Suprapubic skin (tissue), 4 donors: ENCODE measurements around the gene PLA2G2F. TPM values are rescaled to one million over a fixed set of nuclear protein-coding genes. Genes with fewer than 3 reads are reported as not detected.

ENCODE experiments used
- DNase-seq, 2 donors: peaks; one replicate each; pipeline ENCODE4 v3.0.0-alpha.2; 2019; ENCODE audit warnings: low spot score in 2 of 2
- H3K27ac ChIP-seq: fragments of 200-600 bp; sonication (generic); one replicate; pipeline ENCODE4 v1.5.1; 2019
- H3K27me3 ChIP-seq: fragments of 200-600 bp; sonication (generic); one replicate; pipeline ENCODE4 v1.5.1; 2019
- H3K36me3 ChIP-seq: fragments of 200-600 bp; sonication (generic); one replicate; pipeline ENCODE4 v1.5.1; 2019
- H3K4me1 ChIP-seq: fragments of 200-600 bp; sonication (generic); one replicate; pipeline ENCODE4 v1.5.1; 2019
- H3K4me3 ChIP-seq: fragments of 200-600 bp; sonication (generic); one replicate; pipeline ENCODE4 v1.5.1; 2019; ENCODE audit warnings: mild to moderate bottlenecking
- H3K9me3 ChIP-seq: fragments of 200-600 bp; sonication (generic); one replicate; pipeline ENCODE4 v1.5.1; 2019
- CTCF ChIP-seq, 2 donors: fragments of 200-600 bp in 1 of 2; fragments of 450-650 bp in 1 of 2; sonication (generic) in 1 of 2; IDR thresholded peaks; one replicate each; pipeline ENCODE4 v1.5.1; 2016 to 2019; ENCODE audit warnings: antibody characterized with exemption in 2 of 2, mild to moderate bottlenecking in 1 of 2, moderate library complexity in 1 of 2
- EP300 ChIP-seq: sonication (generic); formaldehyde crosslinking; IDR thresholded peaks from one replicate; pipeline ENCODE4 v1.6.1; 2017; ENCODE audit warnings: antibody characterized with exemption
- POLR2A ChIP-seq, 2 donors: fragments of 450-650 bp; IDR thresholded peaks; one replicate each; pipeline ENCODE4 v1.6.1; 2017; ENCODE audit warnings: antibody characterized with exemption in 2 of 2, mild to moderate bottlenecking in 2 of 2, moderate library complexity in 2 of 2
- POLR2AphosphoS5 ChIP-seq, 3 donors: sonication (generic); formaldehyde crosslinking; IDR thresholded peaks; one replicate each; pipeline ENCODE4 v1.6.1; 2017; ENCODE audit warnings: antibody characterized with exemption in 3 of 3
- WGBS: methylation state at CpG from one replicate; pipeline ENCODE4 v1.1.5; 2018; 5-methylcytosine and 5-hydroxymethylcytosine counted together
- total RNA-seq, 4 donors: library from RNA; depleted of rRNA; stranded (reverse); fragments of >200 nt; gene quantifications; one replicate each; pipeline ENCODE4 v1.1.0, GENCODE V29; 2016

PLA2G2F gene
- total RNA-seq, 4 donors from 2014 or later = 11.9 to 33.8 (median 16.7) TPM

DNA sequence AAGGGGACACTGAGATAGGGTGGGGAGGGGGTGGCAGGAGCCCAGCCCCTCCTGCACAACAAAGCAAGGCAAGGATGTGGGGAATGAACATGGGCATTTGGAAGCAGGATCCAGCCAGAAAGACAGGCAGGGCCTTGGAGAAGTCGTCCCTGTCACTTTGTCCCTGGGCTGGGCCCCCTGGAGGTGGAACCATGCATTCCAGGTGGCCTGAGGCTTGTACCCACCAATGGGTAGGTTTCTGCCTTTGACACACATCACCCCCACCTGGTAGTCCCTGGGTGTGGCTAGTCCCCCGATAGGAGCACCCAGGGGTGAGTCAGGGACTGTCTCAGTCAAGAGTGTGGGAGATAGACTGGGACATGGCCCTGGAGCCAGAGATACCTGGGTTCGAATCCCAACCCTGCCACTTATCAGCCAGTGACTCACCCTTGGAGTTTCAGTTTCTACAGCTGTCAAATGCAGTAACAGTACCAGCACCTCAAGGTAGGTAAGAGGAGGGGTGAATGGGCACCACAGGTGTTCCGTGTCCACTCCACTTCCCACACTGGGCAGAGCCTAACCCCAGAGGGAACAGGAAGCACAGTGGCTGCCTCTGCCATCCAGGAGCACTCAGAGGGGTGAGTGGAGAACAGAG is 29.8 kb upstream of the PLA2G2F start:
- H3K36me3 ChIP-seq = no peaks in the 10 kb centered on the region
- no peak overlapping the region for H3K4me3 ChIP-seq
- 89% methylated on average over 1 of the region's 4 CpGs for whole genome bisulfite sequencing
- H3K27ac ChIP-seq = no peak overlapping the region
- no peak for DNase-seq
- TF ChIP-seq POLR2AphosphoS5 (IDR thresholded peaks at IDR 0.05) (no peak), EP300 (no peak), CTCF (IDR thresholded peaks at IDR 0.05) (no peak), POLR2A (IDR thresholded peaks at IDR 0.05) (no peak)
- H3K9me3 ChIP-seq = no peaks in the 10 kb centered on the region
- H3K4me1 ChIP-seq = peaks cover 42% of the 10 kb centered on the region
- no peaks in the 10 kb centered on the region for H3K27me3 ChIP-seq

- no peak overlapping the region for H3K4me3 ChIP-seq
- H3K27ac ChIP-seq = peak overlapping the region; percentile 76
- H3K27me3 ChIP-seq = no peaks in the 10 kb centered on the region
- TF ChIP-seq POLR2A (IDR thresholded peaks at IDR 0.05) (no peak), POLR2AphosphoS5 (IDR thresholded peaks at IDR 0.05) (peak in 1 of 3 donors; percentile 77)
- no peaks in the 10 kb centered on the region for H3K9me3 ChIP-seq
- no peaks in the 10 kb centered on the region for H3K36me3 ChIP-seq
- DNase-seq = no peak
- 41% methylated on average over 12 of the region's 12 CpGs for WGBS
- peaks cover 35% of the 10 kb centered on the region for H3K4me1 ChIP-seq
These were observed 28.4 kb upstream of the PLA2G2F start for GRCh38 chr1:20110679-20111078.

DNA sequence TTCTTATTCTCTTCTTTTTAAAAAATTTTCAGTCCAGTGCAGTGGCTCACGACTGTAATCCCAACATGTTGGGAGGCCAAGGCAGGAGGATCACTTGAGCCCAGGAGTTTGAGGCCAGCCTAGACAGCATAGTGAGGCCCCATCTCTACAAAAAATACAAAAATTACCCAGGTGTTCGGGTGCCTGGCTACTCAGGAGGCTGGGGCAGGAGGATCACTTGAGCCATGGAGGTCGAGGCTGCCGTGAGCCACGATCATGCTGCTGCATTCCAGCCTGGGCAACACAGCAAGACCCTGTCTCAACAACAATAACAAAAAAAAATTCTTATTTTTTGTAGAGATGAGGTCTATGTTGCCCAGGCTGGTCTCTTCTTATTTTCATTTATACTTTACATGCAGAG is 27.7 kb upstream of the PLA2G2F start:
- peak in 1 of 2 donors; percentile 15 for DNase-seq
- Histone ChIP-seq H3K27ac (peak overlapping the region; percentile 66), H3K27me3 (no peaks in the 10 kb centered on the region), H3K9me3 (no peaks in the 10 kb centered on the region), H3K4me1 (peaks cover 30% of the 10 kb centered on the region), H3K36me3 (no peaks in the 10 kb centered on the region), H3K4me3 (no peak overlapping the region)
- 95% methylated on average over 5 of the region's 5 CpGs for WGBS
- TF ChIP-seq POLR2A (IDR thresholded peaks at IDR 0.05) (no peak), EP300 (no peak), CTCF (IDR thresholded peaks at IDR 0.05) (no peak)

DNA sequence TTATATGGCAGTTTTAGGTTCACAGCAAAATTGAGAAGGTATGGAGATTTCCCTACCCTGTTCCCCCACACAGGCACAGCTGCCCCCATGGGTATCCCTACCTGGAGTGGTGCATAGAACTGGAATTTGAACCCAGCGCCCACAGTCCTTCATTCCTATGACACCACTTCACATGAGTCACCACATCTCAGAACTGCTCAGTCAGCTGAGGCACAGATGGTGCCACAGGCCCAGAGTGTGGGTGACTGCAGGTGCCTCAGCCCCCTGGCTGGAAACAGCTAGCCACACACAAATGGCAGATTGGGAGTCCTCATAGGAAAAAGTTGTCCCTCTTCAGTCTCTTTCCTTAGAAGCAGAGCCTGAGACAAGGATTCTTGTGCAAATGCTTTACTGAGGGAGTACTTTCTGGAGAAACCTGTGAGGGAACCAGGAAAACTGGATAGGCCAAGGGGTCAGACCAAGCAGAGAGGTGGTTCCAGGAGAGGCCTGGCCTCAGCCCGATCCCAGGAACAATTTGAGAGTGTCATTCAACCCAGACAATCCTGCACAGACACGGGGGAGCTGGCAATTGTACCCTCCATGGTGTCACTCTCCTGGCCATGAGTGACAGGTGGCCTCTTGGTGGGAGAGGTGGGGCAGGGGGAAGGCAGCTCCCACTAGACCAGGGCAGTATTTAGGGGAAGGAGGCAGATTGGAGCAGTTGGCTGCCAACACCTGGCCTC is 26.7 kb upstream of the PLA2G2F start:
- no peaks in the 10 kb centered on the region for H3K27me3 ChIP-seq
- peak; percentile 29 to 41 for DNase-seq
- 78% methylated on average over 3 of the region's 3 CpGs for WGBS
- H3K36me3 ChIP-seq = no peaks in the 10 kb centered on the region
- no peak for TF ChIP-seq CTCF (IDR thresholded peaks at IDR 0.05)
- no peak for TF ChIP-seq EP300
- no peak for TF ChIP-seq POLR2A (IDR thresholded peaks at IDR 0.05)
- no peak for TF ChIP-seq POLR2AphosphoS5 (IDR thresholded peaks at IDR 0.05)
- H3K4me1 ChIP-seq = peaks cover 30% of the 10 kb centered on the region
- H3K9me3 ChIP-seq = no peaks in the 10 kb centered on the region
- H3K4me3 ChIP-seq = no peak overlapping the region
- H3K27ac ChIP-seq = no peak overlapping the region

DNA sequence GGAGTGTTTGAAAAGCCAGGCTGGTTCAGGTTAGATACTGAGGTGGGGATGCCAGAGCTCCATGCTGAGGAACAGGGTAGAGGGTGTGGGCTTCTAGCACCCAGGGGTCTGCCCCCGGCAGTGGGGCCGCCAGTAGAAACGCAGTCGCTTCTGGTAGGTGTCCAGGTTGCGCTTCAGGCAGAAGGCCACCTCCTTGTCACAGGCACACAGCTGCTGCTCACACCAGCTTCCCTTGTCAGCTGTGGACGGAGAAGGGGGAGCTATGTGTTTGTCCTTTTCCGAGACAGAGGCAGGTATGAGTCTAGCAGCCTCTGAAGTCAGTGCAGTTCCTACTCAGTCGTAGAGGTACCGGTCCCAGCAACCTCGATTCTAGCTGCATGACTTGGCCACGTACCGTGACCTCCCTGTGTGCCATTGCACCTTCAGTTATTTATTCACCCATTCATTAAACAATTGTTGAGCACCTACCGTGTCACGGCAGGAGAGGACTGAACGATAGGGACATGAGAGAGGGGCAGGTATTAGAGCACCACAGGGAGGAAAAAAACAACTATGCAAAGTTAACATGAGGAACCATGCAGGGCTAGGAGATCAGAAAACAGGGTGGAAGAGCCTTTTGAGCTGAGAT is 25.0 kb upstream of the PLA2G2F start:
- H3K9me3 ChIP-seq = no peaks in the 10 kb centered on the region
- TF ChIP-seq CTCF (IDR thresholded peaks at IDR 0.05) (no peak), POLR2A (IDR thresholded peaks at IDR 0.05) (no peak), EP300 (no peak), POLR2AphosphoS5 (IDR thresholded peaks at IDR 0.05) (no peak)
- peaks cover 23% of the 10 kb centered on the region for H3K4me1 ChIP-seq
- 88% methylated on average over 11 of the region's 15 CpGs for WGBS
- H3K27me3 ChIP-seq = no peaks in the 10 kb centered on the region
- no peak overlapping the region for H3K4me3 ChIP-seq
- H3K36me3 ChIP-seq = no peaks in the 10 kb centered on the region
- DNase-seq = peak; percentile 22 to 29
- H3K27ac ChIP-seq = no peak overlapping the region
